Measurements from ENCODE around the gene MYO5C.
"Not testable (repeated sequence)": the region's sequence is repeated elsewhere in the genome, so short reads cannot be mapped to it uniquely, and the experiment has no call there.

Gene MYO5C

GRCh38 chr15:52303093-52303772 is 7.6 kb upstream of the MYO5C start:
- no peak for DNase-seq

GRCh38 chr15:52301265-52301847 is 5.8 kb upstream of the MYO5C start:
- no peak for DNase-seq

- no peak for DNase-seq
Measured at GRCh38 chr15:52294881-52295420, 653 bp downstream of the MYO5C start.

GRCh38 chr15:52292780-52293392 is 2.7 kb downstream of the MYO5C start:
- no peak for DNase-seq

GRCh38 chr15:52291204-52291603 is 4.4 kb downstream of the MYO5C start:
- DNase-seq: no peak

- no peak for DNase-seq
Measured at GRCh38 chr15:52290800-52291199, 4.8 kb downstream of the MYO5C start.

GRCh38 chr15:52290329-52290728 is 5.3 kb downstream of the MYO5C start:
- DNase-seq: no peak

GRCh38 chr15:52289629-52290081 is 5.9 kb downstream of the MYO5C start:
- no peak for DNase-seq

- DNase-seq: no peak
Measured at GRCh38 chr15:52288986-52289385, 6.6 kb downstream of the MYO5C start.

GRCh38 chr15:52288051-52288942 is 7.3 kb downstream of the MYO5C start:
- DNase-seq: no peak

GRCh38 chr15:52287114-52287513 is 8.5 kb downstream of the MYO5C start:
- DNase-seq: no peak

GRCh38 chr15:52285941-52286340 is 9.7 kb downstream of the MYO5C start:
- not testable (repeated sequence) for DNase-seq

- no peak for DNase-seq
Measured at GRCh38 chr15:52284164-52284563, 11.4 kb downstream of the MYO5C start.

- no peak for DNase-seq
Measured at GRCh38 chr15:52283281-52283680, 12.3 kb downstream of the MYO5C start.

GRCh38 chr15:52282418-52282817 is 13.2 kb downstream of the MYO5C start:
- DNase-seq: no peak

- no peak for DNase-seq
Measured at GRCh38 chr15:52281085-52282035, 14.2 kb downstream of the MYO5C start.

- no peak for DNase-seq
Measured at GRCh38 chr15:52280326-52281084, 15.1 kb downstream of the MYO5C start.

- no peak for DNase-seq
Measured at GRCh38 chr15:52278636-52279367, 16.8 kb downstream of the MYO5C start.

GRCh38 chr15:52278135-52278534 is 17.5 kb downstream of the MYO5C start:
- no peak for DNase-seq

- no peak for DNase-seq
Measured at GRCh38 chr15:52277575-52277974, 18.0 kb downstream of the MYO5C start.
